Stomach smooth muscle (tissue), 2 donors: ENCODE measurements around the gene PRAC1.

Experiments used
- H3K27ac ChIP-seq: one replicate; pipeline ENCODE4 v1.7.0; 2013; ENCODE audit warnings: mild to moderate bottlenecking, low read length, inconsistent platforms
- H3K27me3 ChIP-seq, 2 donors: one replicate each; pipeline ENCODE4 v1.7.0; 2013; ENCODE audit warnings: low read length in 2 of 2; ENCODE audit not compliant: insufficient read depth in 2 of 2, control insufficient read depth in 1 of 2
- H3K36me3 ChIP-seq, 2 donors: one replicate each; pipeline ENCODE4 v1.7.0; 2013; ENCODE audit warnings: low read length in 2 of 2; ENCODE audit not compliant: control insufficient read depth in 2 of 2, insufficient read depth in 2 of 2
- H3K4me1 ChIP-seq: one replicate; pipeline ENCODE4 v1.7.0; 2013; ENCODE audit warnings: low read length; ENCODE audit not compliant: control insufficient read depth, insufficient read depth
- H3K4me3 ChIP-seq, 2 donors: one replicate each; pipeline ENCODE4 v1.7.0; 2013; ENCODE audit warnings: low read length in 2 of 2
- H3K9ac ChIP-seq, 2 donors: one replicate each; pipeline ENCODE4 v1.7.0; 2013; ENCODE audit warnings: low read length in 2 of 2, mild to moderate bottlenecking in 1 of 2
- H3K9me3 ChIP-seq, 2 donors: one replicate each; pipeline ENCODE4 v1.7.0; 2013; ENCODE audit warnings: low read length in 2 of 2; ENCODE audit not compliant: control insufficient read depth in 2 of 2
- donor health status: healthy.
- donor health status: Pancreatic carcinoma.

Gene PRAC1

GRCh38 chr17:48746916-48747444, 24.7 kb upstream of the PRAC1 start:
- Histone ChIP-seq H3K4me3 (no peak overlapping the region), H3K36me3 (no peaks in the 10 kb centered on the region), H3K9ac (no peak overlapping the region), H3K9me3 (no peaks in the 10 kb centered on the region), H3K4me1 (no peaks in the 10 kb centered on the region), H3K27ac (no peak overlapping the region), H3K27me3 (peaks cover 83 to 92% of the 10 kb centered on the region in 2 donors)

- H3K27me3 ChIP-seq: peaks cover 74 to 91% of the 10 kb centered on the region in 2 donors
- no peak overlapping the region for H3K4me3 ChIP-seq
- H3K36me3 ChIP-seq: no peaks in the 10 kb centered on the region
- no peak overlapping the region for H3K27ac ChIP-seq
- H3K9ac ChIP-seq: no peak overlapping the region
- H3K9me3 ChIP-seq: no peaks in the 10 kb centered on the region
- H3K4me1 ChIP-seq: no peaks in the 10 kb centered on the region
Measured at GRCh38 chr17:48745381-48746275, 23.3 kb upstream of the PRAC1 start.

DNA sequence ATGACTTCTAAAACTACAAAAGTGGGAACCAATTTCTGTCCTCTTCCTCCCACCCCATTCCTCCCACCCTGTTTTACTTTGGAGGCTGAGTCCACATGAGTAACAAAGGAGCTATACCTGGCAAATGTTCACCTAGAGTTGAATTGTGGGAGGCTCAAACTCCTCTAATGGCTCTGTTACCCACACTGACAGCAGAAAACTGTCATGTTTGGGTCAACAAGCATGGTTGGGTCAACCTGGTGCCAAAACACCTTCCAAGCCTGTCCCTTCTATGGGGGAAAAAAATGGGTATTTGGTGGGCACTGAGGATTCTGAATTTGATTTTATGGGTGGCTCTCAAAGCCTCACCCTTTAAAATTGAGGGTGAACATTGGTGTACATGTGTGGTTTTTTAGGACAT, 18.2 kb upstream of the PRAC1 start:
- Histone ChIP-seq H3K4me1 (no peaks in the 10 kb centered on the region), H3K9ac (no peak overlapping the region), H3K4me3 (no peak overlapping the region), H3K27ac (no peak overlapping the region), H3K27me3 (peaks cover 75 to 76% of the 10 kb centered on the region in 2 donors), H3K9me3 (no peaks in the 10 kb centered on the region), H3K36me3 (no peaks in the 10 kb centered on the region)

DNA sequence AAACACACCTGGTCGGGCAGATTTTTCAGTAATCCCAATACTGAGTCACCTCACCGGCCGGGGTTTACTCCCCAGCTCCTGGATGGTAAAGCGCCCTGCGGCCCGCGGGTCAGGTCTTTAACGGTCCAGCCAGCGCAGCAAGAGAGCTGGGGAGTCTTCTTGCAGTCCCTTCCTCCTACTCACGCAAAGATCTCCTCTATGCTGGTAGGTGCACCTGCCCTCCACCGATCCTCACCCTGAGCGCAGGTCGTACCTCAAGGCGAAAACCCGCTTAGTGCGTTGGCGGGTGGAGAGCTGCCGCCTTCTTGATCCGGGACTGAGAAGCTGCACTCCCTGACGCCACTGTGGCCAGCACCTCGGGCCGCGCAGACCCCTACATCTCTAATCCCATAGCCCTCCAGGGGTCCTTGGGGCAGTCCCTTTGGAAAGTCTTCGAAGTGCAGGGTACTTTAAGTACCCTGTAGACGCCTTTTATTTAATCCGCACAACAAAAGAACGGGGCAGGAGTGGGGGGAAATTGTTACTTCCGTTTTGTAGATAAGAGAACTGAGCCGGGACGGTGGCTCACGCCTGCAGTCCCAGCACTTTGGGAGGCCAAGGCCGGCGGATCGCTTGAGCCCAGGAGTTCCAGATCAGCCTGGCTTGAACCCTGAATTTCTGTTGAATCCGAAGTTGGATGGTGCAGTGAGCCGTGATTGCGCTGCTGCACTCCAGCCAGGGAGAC, 16.6 kb upstream of the PRAC1 start:
- Histone ChIP-seq H3K27me3 (peaks cover 72 to 79% of the 10 kb centered on the region in 2 donors), H3K9ac (no peak overlapping the region), H3K36me3 (no peaks in the 10 kb centered on the region), H3K4me1 (no peaks in the 10 kb centered on the region), H3K9me3 (no peaks in the 10 kb centered on the region), H3K27ac (no peak overlapping the region), H3K4me3 (no peak overlapping the region)

GRCh38 chr17:48738424-48738802, 16.1 kb upstream of the PRAC1 start:
- Histone ChIP-seq H3K9ac (no peak overlapping the region), H3K4me1 (no peaks in the 10 kb centered on the region), H3K4me3 (no peak overlapping the region), H3K9me3 (no peaks in the 10 kb centered on the region), H3K27ac (no peak overlapping the region), H3K27me3 (peaks cover 72 to 78% of the 10 kb centered on the region in 2 donors), H3K36me3 (no peaks in the 10 kb centered on the region)

- no peaks in the 10 kb centered on the region for H3K9me3 ChIP-seq
- peaks cover 74 to 78% of the 10 kb centered on the region in 2 donors for H3K27me3 ChIP-seq
- no peak overlapping the region for H3K4me3 ChIP-seq
- H3K9ac ChIP-seq: no peak overlapping the region
- no peaks in the 10 kb centered on the region for H3K4me1 ChIP-seq
- H3K27ac ChIP-seq: no peak overlapping the region
- H3K36me3 ChIP-seq: no peaks in the 10 kb centered on the region
Measured at GRCh38 chr17:48737330-48738043, 15.2 kb upstream of the PRAC1 start.

DNA sequence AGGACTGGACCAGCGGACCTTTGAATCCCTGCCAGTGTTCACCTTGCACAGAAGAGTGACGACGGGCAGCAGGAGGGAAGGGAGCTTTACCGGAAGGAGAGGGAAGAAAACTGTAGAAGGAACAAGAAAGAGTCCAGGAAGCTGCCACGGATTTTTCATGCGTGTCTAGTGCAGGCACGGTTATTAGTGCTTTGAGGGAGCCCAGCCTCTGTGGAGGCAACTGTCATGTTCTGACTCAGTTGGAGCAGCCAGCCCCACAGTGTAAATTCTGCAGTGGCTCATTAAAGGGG, 12.7 kb upstream of the PRAC1 start:
- Histone ChIP-seq H3K9ac (no peak overlapping the region), H3K36me3 (no peaks in the 10 kb centered on the region), H3K4me3 (no peak overlapping the region), H3K9me3 (no peaks in the 10 kb centered on the region), H3K27me3 (peaks cover 76 to 84% of the 10 kb centered on the region in 2 donors), H3K27ac (no peak overlapping the region), H3K4me1 (no peaks in the 10 kb centered on the region)

DNA sequence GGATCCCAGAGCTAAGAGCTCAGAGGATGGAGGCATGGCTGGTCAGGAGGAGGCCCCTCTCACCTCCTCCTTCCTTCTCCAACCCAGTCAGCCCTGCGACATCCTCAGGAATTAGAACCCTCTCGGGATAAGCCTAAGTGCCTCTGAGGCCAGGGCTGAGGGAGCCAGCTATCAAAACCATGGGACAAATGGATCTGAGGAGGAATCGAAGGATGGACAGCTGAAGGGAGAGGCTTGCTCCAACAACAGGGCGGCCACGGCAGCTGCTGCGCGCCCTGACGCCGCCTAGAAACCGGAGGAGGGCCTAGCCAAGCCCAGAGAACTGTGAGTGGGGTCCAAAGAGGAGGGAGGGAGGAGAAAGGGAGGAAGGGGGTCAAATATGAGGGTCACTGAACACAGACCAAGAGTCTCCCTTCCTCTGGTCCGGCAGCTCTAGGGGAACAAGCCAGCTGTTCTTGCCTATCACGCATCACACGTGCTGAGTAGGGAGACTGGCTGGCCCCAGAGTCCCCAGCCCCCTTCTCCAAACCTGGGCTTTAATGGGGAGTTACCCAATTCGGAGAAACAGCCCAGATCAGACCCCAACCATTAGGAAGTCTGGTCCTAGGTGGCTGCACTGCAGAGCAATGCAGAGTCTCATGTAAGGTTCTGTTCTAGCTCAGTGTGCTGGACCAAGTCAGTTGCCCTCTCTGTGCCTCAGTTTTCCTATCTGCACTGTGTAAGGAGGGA, 12.2 kb upstream of the PRAC1 start:
- no peak overlapping the region for H3K27ac ChIP-seq
- H3K27me3 ChIP-seq: peaks cover 81 to 87% of the 10 kb centered on the region in 2 donors
- no peak overlapping the region for H3K4me3 ChIP-seq
- no peak overlapping the region for H3K9ac ChIP-seq
- no peaks in the 10 kb centered on the region for H3K9me3 ChIP-seq
- H3K4me1 ChIP-seq: no peaks in the 10 kb centered on the region
- no peaks in the 10 kb centered on the region for H3K36me3 ChIP-seq

DNA sequence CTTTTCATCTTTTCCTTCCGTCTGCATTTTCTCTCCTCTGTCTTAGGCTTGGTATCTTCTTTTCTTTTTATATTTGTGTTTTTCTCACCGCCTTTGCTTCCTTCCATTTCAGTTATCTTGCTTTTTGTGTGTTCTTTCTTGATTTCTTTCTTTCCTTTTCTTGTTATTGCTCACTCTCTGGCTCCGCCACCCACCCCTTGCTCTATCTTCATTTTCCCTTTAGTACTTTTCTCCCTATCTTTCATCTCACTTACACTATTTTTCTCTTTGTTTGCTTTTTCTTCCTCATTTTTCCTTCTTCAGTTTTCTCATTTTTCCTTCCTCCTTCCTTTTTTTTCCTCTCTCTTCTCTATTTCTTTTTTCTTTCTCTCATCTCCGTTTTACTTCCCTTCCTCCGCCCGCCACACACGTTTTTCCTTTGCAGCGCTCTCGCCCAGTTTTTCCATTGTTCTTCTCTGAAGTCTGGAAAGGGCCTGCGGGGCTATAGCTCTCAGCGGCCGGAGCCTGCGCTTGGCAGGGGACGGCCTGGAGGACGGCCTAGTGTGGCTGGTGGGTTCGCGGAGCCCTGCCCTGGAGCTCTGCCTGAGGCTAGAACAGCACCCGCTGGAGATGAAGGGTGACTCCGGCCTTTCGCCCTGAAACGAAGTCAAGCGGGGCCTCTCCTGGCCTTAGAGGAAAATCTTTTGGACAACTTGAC, 11.5 kb upstream of the PRAC1 start:
- Histone ChIP-seq H3K4me3 (no peak overlapping the region), H3K4me1 (no peaks in the 10 kb centered on the region), H3K9me3 (no peaks in the 10 kb centered on the region), H3K27me3 (peaks cover 82 to 84% of the 10 kb centered on the region in 2 donors), H3K9ac (no peak overlapping the region), H3K27ac (no peak overlapping the region), H3K36me3 (no peaks in the 10 kb centered on the region)
